Suprapubic skin (tissue), 4 donors: ENCODE measurements around the gene VPS52. TPM values are rescaled to one million over a fixed set of nuclear protein-coding genes. Genes with fewer than 3 reads are reported as not detected.
"Not testable (repeated sequence)": the region's sequence is repeated elsewhere in the genome, so short reads cannot be mapped to it uniquely, and the experiment has no call there.

Experiments used
- DNase-seq, 2 donors: peaks; one replicate each; pipeline ENCODE4 v3.0.0-alpha.2; 2019; ENCODE audit warnings: low spot score in 2 of 2
- H3K27ac ChIP-seq: fragments of 200-600 bp; sonication (generic); one replicate; pipeline ENCODE4 v1.5.1; 2019
- H3K27me3 ChIP-seq: fragments of 200-600 bp; sonication (generic); one replicate; pipeline ENCODE4 v1.5.1; 2019
- H3K36me3 ChIP-seq: fragments of 200-600 bp; sonication (generic); one replicate; pipeline ENCODE4 v1.5.1; 2019
- H3K4me1 ChIP-seq: fragments of 200-600 bp; sonication (generic); one replicate; pipeline ENCODE4 v1.5.1; 2019
- H3K4me3 ChIP-seq: fragments of 200-600 bp; sonication (generic); one replicate; pipeline ENCODE4 v1.5.1; 2019; ENCODE audit warnings: mild to moderate bottlenecking
- H3K9me3 ChIP-seq: fragments of 200-600 bp; sonication (generic); one replicate; pipeline ENCODE4 v1.5.1; 2019
- EP300 ChIP-seq: sonication (generic); formaldehyde crosslinking; IDR thresholded peaks from one replicate; pipeline ENCODE4 v1.6.1; 2017; ENCODE audit warnings: antibody characterized with exemption
- POLR2A ChIP-seq, 2 donors: fragments of 450-650 bp; IDR thresholded peaks; one replicate each; pipeline ENCODE4 v1.6.1; 2017; ENCODE audit warnings: antibody characterized with exemption in 2 of 2, mild to moderate bottlenecking in 2 of 2, moderate library complexity in 2 of 2
- POLR2AphosphoS5 ChIP-seq, 3 donors: sonication (generic); formaldehyde crosslinking; IDR thresholded peaks; one replicate each; pipeline ENCODE4 v1.6.1; 2017; ENCODE audit warnings: antibody characterized with exemption in 3 of 3
- WGBS: methylation state at CpG from one replicate; pipeline ENCODE4 v1.1.5; 2018; 5-methylcytosine and 5-hydroxymethylcytosine counted together
- total RNA-seq, 4 donors: library from RNA; depleted of rRNA; stranded (reverse); fragments of >200 nt; gene quantifications; one replicate each; pipeline ENCODE4 v1.1.0, GENCODE V29; 2016
- TF ChIP-seq, protein P1 (sequence below), 2 donors: fragments of 200-600 bp in 1 of 2; fragments of 450-650 bp in 1 of 2; sonication (generic) in 1 of 2; IDR thresholded peaks; one replicate each; pipeline ENCODE4 v1.5.1; 2016 to 2019; ENCODE audit warnings: antibody characterized with exemption in 2 of 2, mild to moderate bottlenecking in 1 of 2, moderate library complexity in 1 of 2

Gene VPS52
- total RNA-seq, 4 donors from 2014 or later, result 44.4 to 75.1 (median 59.0) TPM

DNA sequence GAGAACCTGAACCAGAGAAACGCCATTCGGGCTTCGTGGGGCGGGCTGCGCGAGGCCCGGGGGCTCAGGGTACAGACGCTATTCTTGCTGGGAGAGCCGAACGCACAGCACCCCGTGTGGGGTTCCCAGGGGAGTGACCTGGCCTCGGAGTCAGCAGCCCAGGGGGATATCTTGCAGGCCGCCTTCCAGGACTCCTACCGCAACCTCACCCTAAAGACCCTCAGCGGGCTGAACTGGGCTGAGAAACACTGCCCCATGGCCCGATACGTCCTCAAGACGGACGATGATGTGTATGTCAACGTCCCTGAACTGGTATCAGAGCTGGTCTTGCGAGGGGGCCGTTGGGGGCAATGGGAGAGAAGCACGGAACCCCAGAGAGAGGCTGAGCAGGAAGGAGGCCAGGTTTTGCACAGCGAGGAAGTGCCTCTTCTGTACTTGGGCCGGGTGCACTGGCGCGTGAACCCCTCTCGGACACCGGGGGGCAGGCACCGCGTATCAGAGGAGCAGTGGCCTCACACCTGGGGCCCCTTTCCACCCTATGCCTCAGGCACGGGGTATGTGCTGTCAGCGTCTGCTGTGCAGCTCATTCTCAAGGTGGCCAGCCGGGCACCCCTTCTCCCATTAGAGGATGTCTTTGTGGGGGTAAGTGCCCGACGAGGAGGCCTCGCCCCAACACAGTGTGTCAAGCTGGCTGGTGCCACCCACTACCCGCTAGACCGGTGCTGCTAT is 6.2 kb upstream of the VPS52 start:
- no peak for TF ChIP-seq POLR2AphosphoS5 (IDR thresholded peaks at IDR 0.05)
- TF ChIP-seq POLR2A (IDR thresholded peaks at IDR 0.05), result no peak
- TF ChIP-seq EP300, result no peak
- TF ChIP-seq, protein P1, sequence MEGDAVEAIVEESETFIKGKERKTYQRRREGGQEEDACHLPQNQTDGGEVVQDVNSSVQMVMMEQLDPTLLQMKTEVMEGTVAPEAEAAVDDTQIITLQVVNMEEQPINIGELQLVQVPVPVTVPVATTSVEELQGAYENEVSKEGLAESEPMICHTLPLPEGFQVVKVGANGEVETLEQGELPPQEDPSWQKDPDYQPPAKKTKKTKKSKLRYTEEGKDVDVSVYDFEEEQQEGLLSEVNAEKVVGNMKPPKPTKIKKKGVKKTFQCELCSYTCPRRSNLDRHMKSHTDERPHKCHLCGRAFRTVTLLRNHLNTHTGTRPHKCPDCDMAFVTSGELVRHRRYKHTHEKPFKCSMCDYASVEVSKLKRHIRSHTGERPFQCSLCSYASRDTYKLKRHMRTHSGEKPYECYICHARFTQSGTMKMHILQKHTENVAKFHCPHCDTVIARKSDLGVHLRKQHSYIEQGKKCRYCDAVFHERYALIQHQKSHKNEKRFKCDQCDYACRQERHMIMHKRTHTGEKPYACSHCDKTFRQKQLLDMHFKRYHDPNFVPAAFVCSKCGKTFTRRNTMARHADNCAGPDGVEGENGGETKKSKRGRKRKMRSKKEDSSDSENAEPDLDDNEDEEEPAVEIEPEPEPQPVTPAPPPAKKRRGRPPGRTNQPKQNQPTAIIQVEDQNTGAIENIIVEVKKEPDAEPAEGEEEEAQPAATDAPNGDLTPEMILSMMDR (IDR thresholded peaks at IDR 0.05), result no peak
- DNase-seq, result peak in 1 of 2 donors; percentile 75
- H3K4me1 ChIP-seq, result peaks cover 56% of the 10 kb centered on the region
- no peaks in the 10 kb centered on the region for H3K27me3 ChIP-seq
- H3K4me3 ChIP-seq, result peak overlapping the region; percentile 83
- no peaks in the 10 kb centered on the region for H3K9me3 ChIP-seq
- 48% methylated on average over 19 of the region's 39 CpGs for WGBS
- H3K36me3 ChIP-seq, result peaks cover 60% of the 10 kb centered on the region
- H3K27ac ChIP-seq, result peak overlapping the region; percentile 92

DNA sequence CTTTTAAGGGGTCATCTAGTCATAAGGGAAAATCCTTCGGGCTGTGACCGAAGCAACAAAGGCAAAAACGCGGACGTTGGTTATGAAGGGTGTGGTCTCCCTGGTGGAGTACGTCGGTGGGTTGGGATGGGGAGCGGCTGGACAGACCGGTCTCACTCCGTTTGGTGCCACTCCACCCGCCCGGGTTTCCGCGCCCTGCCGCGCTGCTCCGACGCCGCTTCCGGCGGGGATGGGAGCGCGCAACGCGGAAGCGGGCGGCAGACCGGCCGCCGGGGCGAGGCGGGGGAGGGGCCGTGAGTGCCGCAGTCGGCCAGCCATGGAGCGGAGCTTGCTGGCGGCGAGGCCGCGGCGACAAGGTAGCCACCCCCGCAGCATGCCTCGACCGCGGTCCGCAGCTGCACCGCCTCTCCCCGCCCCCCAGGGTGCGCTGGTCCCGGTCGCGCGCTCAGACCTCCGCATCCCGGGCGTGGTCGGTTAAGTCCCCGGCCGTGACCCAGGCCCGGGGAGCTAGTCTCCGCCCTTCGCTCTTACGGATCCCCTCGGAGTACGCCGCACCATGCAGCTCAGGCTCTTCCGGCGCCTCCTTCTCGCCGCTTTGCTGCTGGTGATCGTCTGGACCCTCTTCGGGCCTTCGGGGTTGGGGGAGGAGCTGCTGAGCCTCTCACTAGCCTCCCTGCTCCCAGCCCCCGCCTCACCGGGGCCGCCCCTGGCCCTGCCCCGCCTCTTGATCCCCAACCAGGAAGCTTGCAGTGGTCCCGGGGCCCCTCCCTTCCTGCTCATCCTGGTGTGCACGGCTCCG is 5.4 kb upstream of the VPS52 start, which contains the start of gene B3GALT4:
TSS of gene B3GALT4 (plus strand) at position 260 of the 799 bp plus-strand sequence. CDS start at position 557, 297 bp downstream.
- 2% methylated on average over 35 of the region's 80 CpGs for WGBS
- TF ChIP-seq, protein P1 (IDR thresholded peaks at IDR 0.05), result peak; percentile 5 to 75
- TF ChIP-seq POLR2A (IDR thresholded peaks at IDR 0.05) (peak; percentile 5 to 57), EP300 (no peak), POLR2AphosphoS5 (IDR thresholded peaks at IDR 0.05) (peak in 2 of 3 donors; percentile 25)
- DNase-seq, result peak; percentile 90 to 91
- H3K36me3 ChIP-seq, result peaks cover 55% of the 10 kb centered on the region
- peaks cover 63% of the 10 kb centered on the region for H3K4me1 ChIP-seq
- H3K27me3 ChIP-seq, result no peaks in the 10 kb centered on the region
- H3K27ac ChIP-seq, result peak within 1 kb of the TSS; percentile 92
- H3K9me3 ChIP-seq, result no peaks in the 10 kb centered on the region
- peak within 1 kb of the TSS; percentile 83 for H3K4me3 ChIP-seq

DNA sequence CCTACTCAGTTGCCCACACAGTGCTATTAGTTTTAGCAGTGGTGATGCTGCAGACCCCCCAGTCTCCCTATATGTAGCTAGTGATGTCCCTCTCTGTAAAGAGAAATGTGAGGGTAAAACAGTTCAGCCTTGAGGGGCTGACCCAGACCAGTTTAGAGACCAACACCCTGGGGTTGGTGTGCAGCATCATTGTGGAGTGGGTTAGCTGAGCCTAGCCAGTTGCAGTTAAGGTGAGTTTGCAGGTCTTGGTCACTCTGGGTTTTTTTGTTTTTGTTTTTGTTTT is 4.8 kb upstream of the VPS52 start:
- H3K4me1 ChIP-seq, result peaks cover 63% of the 10 kb centered on the region
- H3K36me3 ChIP-seq, result peaks cover 50% of the 10 kb centered on the region

DNA sequence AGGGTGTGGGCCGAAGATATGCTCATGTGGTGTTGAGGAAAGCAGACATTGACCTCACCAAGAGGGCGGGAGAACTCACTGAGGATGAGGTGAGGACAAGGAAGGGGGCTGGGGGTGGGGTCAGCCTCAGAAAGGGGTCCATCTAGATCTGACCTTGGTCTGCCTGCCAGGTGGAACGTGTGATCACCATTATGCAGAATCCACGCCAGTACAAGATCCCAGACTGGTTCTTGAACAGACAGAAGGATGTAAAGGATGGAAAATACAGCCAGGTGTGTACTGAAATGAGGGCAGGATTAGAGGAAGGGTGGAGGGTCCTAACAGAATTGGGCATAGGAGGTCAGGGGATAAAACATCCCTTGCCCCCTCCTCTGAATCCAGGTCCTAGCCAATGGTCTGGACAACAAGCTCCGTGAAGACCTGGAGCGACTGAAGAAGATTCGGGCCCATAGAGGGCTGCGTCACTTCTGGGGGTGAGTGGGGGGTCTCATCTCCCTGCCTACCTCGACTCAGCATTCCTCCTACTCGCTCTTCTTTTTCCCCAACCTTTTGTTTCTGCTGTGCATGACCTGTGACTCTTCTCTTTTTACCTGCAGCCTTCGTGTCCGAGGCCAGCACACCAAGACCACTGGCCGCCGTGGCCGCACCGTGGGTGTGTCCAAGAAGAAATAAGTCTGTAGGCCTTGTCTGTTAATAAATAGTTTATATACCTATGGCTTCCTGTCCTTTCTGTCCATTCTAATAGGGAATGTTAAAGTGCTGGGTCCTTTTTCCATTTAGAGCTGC is 4.3 kb upstream of the VPS52 start:
- H3K27me3 ChIP-seq, H3K9me3 ChIP-seq: not testable (repeated sequence)
- peak overlapping the region; percentile 92 for H3K27ac ChIP-seq
- peak overlapping the region; percentile 83 for H3K4me3 ChIP-seq
- WGBS, result 67% methylated on average over 16 of the region's 16 CpGs
- DNase-seq, result peak in 1 of 2 donors; percentile 39
- peaks cover 50% of the 10 kb centered on the region for H3K36me3 ChIP-seq
- H3K4me1 ChIP-seq, result peaks cover 64% of the 10 kb centered on the region

More for the DNA sequence above, 4.8 kb upstream of the VPS52 start:
- TF ChIP-seq POLR2AphosphoS5 (IDR thresholded peaks at IDR 0.05), result no peak
- TF ChIP-seq, protein P1 (IDR thresholded peaks at IDR 0.05), result no peak
- TF ChIP-seq POLR2A (IDR thresholded peaks at IDR 0.05), result no peak
- no peak for TF ChIP-seq EP300
- Histone ChIP-seq H3K27me3 (no peaks in the 10 kb centered on the region), H3K9me3 (no peaks in the 10 kb centered on the region), H3K4me3 (peak overlapping the region; percentile 83), H3K27ac (peak overlapping the region; percentile 92)
- no peak for DNase-seq

DNA sequence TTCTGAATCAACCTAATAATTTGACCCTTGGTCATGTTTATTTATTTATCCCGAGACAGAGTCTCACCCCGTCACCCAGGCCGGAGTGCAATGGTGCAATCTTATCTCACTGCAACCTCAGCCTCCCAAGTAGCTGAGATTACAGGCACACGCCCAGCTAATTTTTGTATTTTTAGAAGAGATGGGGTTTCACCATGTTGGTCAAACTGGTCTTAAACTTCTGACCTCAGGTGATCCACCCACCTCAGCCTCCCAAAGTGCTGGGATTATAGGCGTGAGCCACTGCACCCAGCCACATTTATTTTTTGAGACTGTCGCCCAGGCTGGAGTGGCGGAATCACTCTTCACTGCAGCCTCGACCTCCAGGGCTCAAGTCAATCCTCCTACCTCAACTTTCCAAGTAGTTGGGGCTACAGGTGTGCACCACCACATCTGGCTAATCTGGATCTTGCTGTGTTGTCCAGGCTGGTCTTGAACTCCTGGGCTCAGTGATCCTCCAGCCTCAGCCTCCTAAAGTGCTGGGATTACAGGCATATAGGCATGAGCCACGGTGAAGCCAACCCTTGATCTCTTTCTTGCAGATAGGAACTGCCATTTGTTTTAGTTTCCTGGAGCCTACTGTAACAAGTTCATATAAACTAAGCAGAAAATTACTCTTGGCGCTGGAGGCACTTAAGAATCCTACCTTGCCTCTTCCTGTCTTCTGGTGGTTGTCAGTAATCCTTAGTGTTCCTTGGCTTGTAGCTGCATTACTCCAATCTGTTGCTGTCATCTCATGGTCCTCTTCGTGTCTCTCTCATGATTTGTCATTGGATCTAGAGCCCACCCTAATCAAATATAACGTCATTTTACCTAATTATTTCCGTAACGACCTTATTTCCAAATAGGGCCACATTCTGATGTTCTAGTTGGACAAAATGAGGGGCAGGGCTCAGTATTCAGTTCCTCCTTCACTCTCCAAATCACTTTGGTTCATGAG is 2.5 kb upstream of the VPS52 start:
- no peak overlapping the region for H3K4me3 ChIP-seq
- H3K36me3 ChIP-seq, result peaks cover 37% of the 10 kb centered on the region
- no peaks in the 10 kb centered on the region for H3K9me3 ChIP-seq
- TF ChIP-seq POLR2A (IDR thresholded peaks at IDR 0.05) (no peak), POLR2AphosphoS5 (IDR thresholded peaks at IDR 0.05) (no peak), EP300 (no peak)
- TF ChIP-seq, protein P1 (IDR thresholded peaks at IDR 0.05), result no peak
- DNase-seq, result no peak
- peaks cover 75% of the 10 kb centered on the region for H3K4me1 ChIP-seq
- WGBS, result 68% methylated on average over 14 of the region's 14 CpGs
- no peaks in the 10 kb centered on the region for H3K27me3 ChIP-seq
- H3K27ac ChIP-seq, result no peak overlapping the region
